Kidney (tissue), 14 donors: ENCODE data around the gene NES. TPM values are rescaled to one million over a fixed set of nuclear protein-coding genes. Genes with fewer than 3 reads are reported as not detected.

Experiments
- DNase-seq, 5 donors: peaks; one replicate each; pipeline ENCODE4 v3.0.0-alpha.2; 2013 to 2020
- FAIRE-seq: peaks from 2 replicates; lab custom pipeline; 2012; peaks lifted over from hg19 to GRCh38; lab: Jason Lieb, UNC
- H3K27ac ChIP-seq, 2 donors: one replicate each; pipeline ENCODE4 v1.7.0; 2013; ENCODE audit warnings: low read depth in 2 of 2, low read length in 2 of 2, inconsistent platforms in 1 of 2
- H3K27me3 ChIP-seq: one replicate; pipeline ENCODE4 v1.7.1; 2013; ENCODE audit warnings: low read length, inconsistent platforms; ENCODE audit not compliant: control insufficient read depth, insufficient read depth
- H3K36me3 ChIP-seq, 3 donors: one replicate each; pipeline versions ENCODE4 v1.7.0 to v1.7.1; 2013; ENCODE audit warnings: low read length in 3 of 3, control low read depth in 1 of 3, inconsistent platforms in 1 of 3; ENCODE audit not compliant: insufficient read depth in 3 of 3, control insufficient read depth in 2 of 3
- H3K4me1 ChIP-seq, 3 donors: one replicate each; pipeline versions ENCODE4 v1.7.0 to v1.7.1; 2013; ENCODE audit warnings: low read length in 3 of 3, inconsistent platforms in 1 of 3, low read depth in 1 of 3; ENCODE audit not compliant: control insufficient read depth in 2 of 3, insufficient read depth in 2 of 3
- H3K4me3 ChIP-seq, 3 donors: one replicate each; pipeline versions ENCODE4 v1.7.0 to v1.8.1; 2013; ENCODE audit warnings: low read length in 3 of 3, control low read depth in 1 of 3, inconsistent platforms in 1 of 3
- H3K9ac ChIP-seq, 3 donors: one replicate each; pipeline versions ENCODE4 v1.7.0 to v1.7.1; 2013; ENCODE audit warnings: low read length in 3 of 3, control low read depth in 1 of 3, inconsistent platforms in 1 of 3
- H3K9me3 ChIP-seq, 3 donors: one replicate each; pipeline versions ENCODE4 v1.7.0 to v1.7.1; 2013; ENCODE audit warnings: low read length in 3 of 3, control low read depth in 1 of 3, inconsistent platforms in 1 of 3; ENCODE audit not compliant: control insufficient read depth in 2 of 3, insufficient read depth in 1 of 3
- CTCF ChIP-seq: IDR thresholded peaks from 3 replicates; pipeline ENCODE4 v1.5.1; 2012; ENCODE audit warnings: mild to moderate bottlenecking, moderate library complexity, borderline replicate concordance; ENCODE audit not compliant: insufficient read depth; ENCODE audit errors: extremely low read depth
- intact Hi-C: fragments of 100-400 bp; cut with DNase I; formaldehyde crosslinking; loops from one replicate; pipeline ENCODE4 v1.11.1; 2022
- polyA plus RNA-seq: library from polyadenylated mRNA; stranded (reverse); fragments of 350-450 nt; fragmentation: Illumina TruSeq; extraction: RNeasy Lipid Tissue Mini Kit (QIAGEN cat#74804); gene quantifications from one replicate; pipeline ENCODE4 v1.2.3, GENCODE V29; 2014; ENCODE audit warnings: low read depth, low replicate concordance; ENCODE audit not compliant: insufficient read depth
- total RNA-seq: library from RNA; stranded (reverse); fragmentation: NEBNext Ultra II Directional; extraction: Animal tissue kit (Norgen Biotek cat#: 25700); gene quantifications from one replicate; pipeline ENCODE4 v1.2.1, GENCODE V29; 2021
- donor health status: control.
- donor health status: control.
- donor health status: control.
- donor health status: control.
- donor health status: control.
- donor health status: DM: yes; HTN: yes; CAD: no.
- donor health status: Normal renal cell carcinoma (clear cell type).

The NES gene
- total and polyA plus RNA-seq, 2 donors from 2014 or later = 44.3 to 50.7 TPM

DNA sequence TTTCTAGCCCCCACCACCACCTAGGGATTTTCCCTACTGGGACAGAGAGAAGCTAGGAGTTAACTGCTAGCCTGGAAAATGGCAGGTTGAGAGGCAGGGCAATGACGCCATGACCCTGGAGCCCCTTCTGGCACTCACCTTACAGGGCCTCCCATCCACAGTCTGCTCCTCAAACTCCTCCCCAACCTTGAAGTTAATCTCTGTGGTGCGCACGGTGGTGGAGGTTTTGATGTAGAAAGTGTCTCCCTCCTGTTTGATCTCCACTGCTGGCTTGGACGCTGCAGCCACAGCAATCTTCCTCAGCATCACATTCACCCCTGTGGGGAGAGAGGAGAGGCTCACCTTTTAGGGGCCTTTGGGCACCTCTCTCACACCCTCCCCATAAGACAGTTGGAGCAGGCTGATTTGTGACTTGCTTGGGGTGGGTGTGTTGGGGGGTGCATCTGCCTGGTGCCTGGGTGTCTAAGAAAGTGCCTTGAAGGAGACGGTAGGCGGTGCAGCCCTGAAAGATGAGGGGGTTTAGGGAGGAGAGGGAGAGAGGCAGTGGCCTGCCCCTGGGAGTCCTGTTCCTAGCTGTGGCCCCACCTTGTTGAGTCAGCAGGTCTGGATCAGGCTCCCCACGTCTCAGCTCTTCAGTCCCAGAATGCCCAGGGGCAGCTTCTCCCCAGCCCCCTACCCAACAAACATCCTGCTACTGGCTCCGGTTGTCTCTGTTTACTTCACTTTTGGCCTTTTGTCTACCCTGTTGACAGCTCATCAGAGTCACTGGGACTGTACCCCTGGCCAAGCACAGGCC lies 23.7 kb upstream of the NES start:
- no peaks in the 10 kb centered on the region for H3K9me3 ChIP-seq
- DNase-seq = no peak
- H3K36me3 ChIP-seq = no peaks in the 10 kb centered on the region
- no peak overlapping the region for H3K27ac ChIP-seq
- H3K27me3 ChIP-seq = no peaks in the 10 kb centered on the region
- intact Hi-C loops = no loop called here
- no peak for TF ChIP-seq CTCF
- FAIRE-seq = no peak
- no peak overlapping the region for H3K9ac ChIP-seq
- H3K4me3 ChIP-seq = no peak overlapping the region
- peaks cover 0 to 7% (median 0%) of the 10 kb centered on the region in 3 donors for H3K4me1 ChIP-seq

- H3K4me1 ChIP-seq = no peaks in the 10 kb centered on the region
- no peak overlapping the region for H3K27ac ChIP-seq
- DNase-seq (peak in 2 of 5 donors; percentile 21 to 48), FAIRE-seq (no peak)
- no peaks in the 10 kb centered on the region for H3K9me3 ChIP-seq
- H3K9ac ChIP-seq = no peak overlapping the region
- intact Hi-C loops = no loop called here
- no peaks in the 10 kb centered on the region for H3K36me3 ChIP-seq
- TF ChIP-seq CTCF = no peak
- H3K27me3 ChIP-seq = no peaks in the 10 kb centered on the region
- H3K4me3 ChIP-seq = no peak overlapping the region
These were observed 21.8 kb upstream of the NES start for GRCh38 chr1:156698995-156699394.

DNA sequence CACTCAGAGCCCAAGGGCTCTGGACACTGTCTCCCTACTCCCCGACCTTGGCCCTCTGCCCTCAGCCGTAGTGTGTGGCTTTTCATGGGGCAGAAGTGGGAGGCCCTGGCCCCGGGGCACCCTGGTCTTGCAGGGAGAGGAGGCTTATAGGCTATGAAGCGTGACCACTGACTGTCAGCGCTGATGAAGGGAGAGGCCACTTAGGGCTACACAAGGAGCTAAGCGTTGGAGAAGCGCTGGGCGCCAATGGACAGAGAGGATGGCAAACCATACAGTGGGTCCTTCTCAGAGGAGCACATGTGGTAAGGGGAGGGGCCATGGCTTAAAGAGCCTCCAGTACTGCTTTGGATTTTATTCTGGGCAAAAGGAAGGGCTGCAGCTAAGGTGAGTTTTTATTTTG lies 20.3 kb upstream of the NES start:
- TF ChIP-seq CTCF = no peak
- Histone ChIP-seq H3K4me1 (peaks cover 0 to 6% (median 2%) of the 10 kb centered on the region in 3 donors), H3K9me3 (no peaks in the 10 kb centered on the region), H3K27me3 (no peaks in the 10 kb centered on the region), H3K27ac (no peak overlapping the region), H3K36me3 (no peaks in the 10 kb centered on the region), H3K9ac (no peak overlapping the region), H3K4me3 (no peak overlapping the region)
- no peak for FAIRE-seq
- intact Hi-C loops = no loop called here
- DNase-seq = peak in 3 of 5 donors; percentile 57 to 72 (median 69)
